Bronchial epithelial cell (primary cell): Measurements from ENCODE around the gene HSH2D. TPM values are rescaled to one million over a fixed set of nuclear protein-coding genes. Genes with fewer than 3 reads are reported as not detected.
A peak's percentile ranks its signal among the peaks of the same experiment; 100 is the strongest.

Experiments used
- DNase-seq: peaks from one replicate; pipeline ENCODE4 v3.0.0-alpha.2; 2010; ENCODE audit warnings: low read depth
- FAIRE-seq: peaks from 2 replicates; lab custom pipeline; 2011; peaks lifted over from hg19 to GRCh38; lab: Jason Lieb, UNC
- H3K27me3 ChIP-seq: 2 replicates; pipeline ENCODE4 v1.5.1; 2011; ENCODE audit warnings: low read length; ENCODE audit not compliant: control insufficient read depth, insufficient read depth
- H3K36me3 ChIP-seq: 2 replicates; pipeline ENCODE4 v1.5.1; 2011; ENCODE audit warnings: low read length; ENCODE audit not compliant: control insufficient read depth, insufficient read depth
- H3K4me3 ChIP-seq: 2 replicates; pipeline ENCODE4 v1.5.1; 2011; ENCODE audit warnings: mild to moderate bottlenecking, low read depth, low read length, control low read depth
- CTCF ChIP-seq: IDR thresholded peaks from 2 replicates; pipeline ENCODE4 v1.5.1; 2011; ENCODE audit warnings: mild to moderate bottlenecking, moderate library complexity, low read length, control low read depth, inconsistent platforms; ENCODE audit not compliant: insufficient read depth, severe bottlenecking
- total RNA-seq: library from RNA; depleted of rRNA; stranded (reverse); fragments of >200 nt; gene quantifications from 2 replicates; pipeline ENCODE4 v1.2.1, GENCODE V29; 2014

Gene HSH2D
- total RNA-seq, 1 donor from 2014 or later = 0.26 TPM

GRCh38 chr19:16111909-16112752, 31.4 kb upstream of the HSH2D start:
- TF ChIP-seq CTCF = no peak
- FAIRE-seq (no peak), DNase-seq (no peak)
- H3K36me3 ChIP-seq = peaks cover 2% of the 10 kb centered on the region
- no peaks in the 10 kb centered on the region for H3K27me3 ChIP-seq
- H3K4me3 ChIP-seq = peak overlapping the region; percentile 95

- no peaks in the 10 kb centered on the region for H3K27me3 ChIP-seq
- FAIRE-seq (no peak), DNase-seq (no peak)
- no peak overlapping the region for H3K4me3 ChIP-seq
- H3K36me3 ChIP-seq = peaks cover 2% of the 10 kb centered on the region
- no peak for TF ChIP-seq CTCF
Measured at GRCh38 chr19:16112778-16113177, 30.7 kb upstream of the HSH2D start.

GRCh38 chr19:16113727-16114126, 29.8 kb upstream of the HSH2D start:
- Histone ChIP-seq H3K27me3 (no peaks in the 10 kb centered on the region), H3K4me3 (no peak overlapping the region), H3K36me3 (peaks cover 10% of the 10 kb centered on the region)
- TF ChIP-seq CTCF = no peak
- FAIRE-seq (no peak), DNase-seq (no peak)

GRCh38 chr19:16115301-16116039, 28.0 kb upstream of the HSH2D start:
- H3K4me3 ChIP-seq = no peak overlapping the region
- TF ChIP-seq CTCF = no peak
- FAIRE-seq = no peak
- no peak for DNase-seq
- no peaks in the 10 kb centered on the region for H3K27me3 ChIP-seq
- peaks cover 12% of the 10 kb centered on the region for H3K36me3 ChIP-seq

- DNase-seq (no peak), FAIRE-seq (no peak)
- Histone ChIP-seq H3K36me3 (peaks cover 12% of the 10 kb centered on the region), H3K4me3 (no peak overlapping the region), H3K27me3 (no peaks in the 10 kb centered on the region)
- TF ChIP-seq CTCF = no peak
Measured at GRCh38 chr19:16116067-16116466, 27.4 kb upstream of the HSH2D start.
